GM19324 (cell line): ENCODE measurements around the gene MPRIP.
A peak's percentile ranks its signal among the peaks of the same experiment; 100 is the strongest.

ENCODE experiments used
- ATAC-seq: cut with Tn5 transposase; IDR thresholded peaks from one replicate; pipeline ENCODE4 v1.9.1; 2021; ENCODE audit warnings: mild to moderate bottlenecking, moderate library complexity; ENCODE audit not compliant: unreplicated experiment, low FRiP score

Gene MPRIP

DNA sequence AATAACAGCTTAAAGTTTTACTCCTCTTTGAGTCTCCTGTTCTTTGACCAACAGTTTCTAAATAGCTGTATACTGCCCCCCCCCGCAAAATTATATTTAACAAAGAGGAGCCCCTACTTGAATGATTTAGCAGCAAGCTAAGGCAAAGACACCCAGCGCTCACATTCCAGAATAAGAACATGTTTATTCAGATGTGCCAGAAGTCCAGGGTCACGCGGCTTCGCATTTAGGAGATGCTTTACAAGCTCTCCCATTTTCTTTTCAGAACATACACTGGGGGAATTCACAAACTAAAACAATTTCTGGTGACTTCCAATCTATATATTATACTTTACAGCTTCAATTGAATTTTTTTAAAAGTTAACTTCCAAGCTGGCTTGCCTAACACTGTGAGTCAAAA is 158.6 kb downstream of the MPRIP start:
- ATAC-seq, result no peak

DNA sequence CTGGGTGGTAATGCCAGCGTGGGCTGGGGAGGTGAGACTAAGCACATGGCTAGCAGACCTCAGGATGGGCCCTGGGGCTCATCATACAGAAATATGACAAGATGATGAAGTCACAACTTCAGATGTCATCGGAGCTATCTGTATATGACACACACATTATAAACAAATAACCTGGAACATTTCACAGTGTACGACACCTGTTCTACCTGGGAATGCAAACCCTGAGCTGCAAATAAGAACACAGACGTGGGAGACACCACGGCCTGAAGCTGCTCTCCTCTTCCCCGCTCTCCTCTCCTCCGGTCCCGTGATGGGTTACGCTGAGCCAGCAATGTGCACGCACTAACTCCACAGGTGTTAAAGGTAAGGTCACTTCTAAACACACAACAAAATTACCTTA is 159.0 kb downstream of the MPRIP start:
- ATAC-seq, result no peak

DNA sequence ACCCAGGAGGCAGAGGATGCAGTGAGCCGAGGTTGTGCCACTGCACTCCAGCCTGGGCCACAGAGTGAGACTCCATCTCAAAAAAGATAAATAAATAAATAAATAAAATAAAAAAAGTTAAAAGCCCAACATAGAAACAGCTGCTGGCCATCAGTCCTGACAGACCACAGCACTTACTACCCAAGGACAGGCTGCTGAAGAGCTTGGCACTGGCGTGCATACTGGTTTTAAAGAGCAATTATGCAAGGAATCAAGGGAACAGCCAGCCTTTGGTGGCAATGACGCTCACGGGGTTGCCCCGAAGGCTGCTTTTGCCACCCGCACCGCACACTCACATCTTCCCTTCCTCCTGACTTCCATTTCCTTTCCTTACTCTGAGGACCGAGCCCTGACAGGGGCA is 159.7 kb downstream of the MPRIP start:
- ATAC-seq, result no peak

DNA sequence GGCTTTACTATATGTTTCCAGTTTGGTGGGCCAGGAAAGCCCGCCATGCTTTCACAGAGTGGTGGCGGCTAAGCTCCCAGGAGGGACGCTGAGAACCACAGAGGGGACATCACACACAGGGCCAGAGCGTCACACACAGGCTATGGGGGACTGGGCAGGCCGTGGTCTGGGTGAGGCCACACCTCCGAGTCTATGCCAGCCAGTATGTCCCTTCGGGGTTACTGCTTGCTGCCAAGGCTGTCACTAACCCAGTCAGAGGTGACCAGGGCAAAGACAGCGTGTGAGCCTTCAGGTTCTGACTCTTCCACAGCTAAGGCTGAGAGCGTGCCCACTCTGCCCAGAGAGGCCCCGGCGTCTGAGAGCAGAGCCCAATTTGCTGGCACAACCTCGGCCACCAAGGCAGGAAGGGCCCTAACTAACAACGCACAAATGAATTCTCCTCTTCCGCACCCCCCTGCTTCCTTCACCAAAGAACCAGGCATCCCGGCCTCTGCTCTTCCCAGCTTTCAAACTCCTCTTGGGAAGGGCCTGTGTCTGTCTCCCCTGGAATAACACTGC is 161.0 kb downstream of the MPRIP start:
- ATAC-seq, result no peak

DNA sequence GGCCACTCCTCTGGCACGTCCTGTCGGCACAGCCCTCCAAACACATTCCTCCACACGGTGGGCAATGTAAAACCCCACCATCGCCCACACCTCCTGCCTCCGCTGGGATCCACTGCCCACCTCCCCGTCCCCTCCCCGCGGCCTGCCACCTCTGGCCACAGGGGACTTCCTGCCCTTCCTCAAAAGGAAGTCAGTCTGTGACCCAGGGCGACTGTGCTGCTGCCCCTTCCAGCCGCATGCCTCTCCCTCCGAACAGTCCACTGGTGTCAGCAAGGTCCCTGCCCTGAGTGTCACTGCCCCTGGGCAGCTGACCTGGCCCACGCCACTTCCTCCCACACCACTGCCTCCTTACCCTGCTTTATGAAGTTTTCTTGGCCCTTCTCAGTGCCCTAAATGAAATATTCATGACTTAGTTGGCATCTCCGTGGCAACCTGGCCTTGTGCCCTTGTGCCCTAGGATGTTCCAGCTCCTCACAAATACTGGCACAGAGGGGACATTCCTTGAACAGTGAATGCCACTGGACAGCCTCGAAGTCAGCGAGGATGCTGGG is 161.9 kb downstream of the MPRIP start:
- no peak for ATAC-seq

DNA sequence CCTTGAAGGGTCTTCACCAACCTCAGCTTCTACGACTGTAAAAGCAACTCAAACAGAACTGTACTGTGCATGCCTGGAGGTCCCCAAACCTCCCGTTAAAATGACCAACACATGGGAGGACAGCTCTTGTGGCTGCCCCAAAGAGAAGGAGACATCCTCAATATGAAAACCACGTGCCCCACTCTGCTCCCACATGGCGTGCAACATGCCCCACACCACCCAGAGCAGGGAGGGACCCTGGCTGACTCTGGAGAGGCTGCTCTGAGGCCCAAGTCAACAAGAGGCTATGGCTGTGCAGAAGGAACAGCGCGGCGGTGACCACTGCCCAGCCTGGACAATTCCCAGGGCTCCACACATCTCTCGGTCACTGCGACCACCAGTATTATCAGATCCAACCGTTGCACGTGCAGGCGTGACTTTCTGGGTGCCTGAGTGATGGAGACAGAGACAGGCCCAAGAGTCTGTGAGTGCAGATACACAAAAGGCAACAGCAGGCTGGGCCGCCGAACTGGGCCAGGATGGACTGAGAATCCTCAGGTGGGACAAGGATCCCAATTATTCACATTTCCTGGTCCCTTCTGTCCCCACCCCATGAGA is 162.5 kb downstream of the MPRIP start:
- no peak for ATAC-seq

DNA sequence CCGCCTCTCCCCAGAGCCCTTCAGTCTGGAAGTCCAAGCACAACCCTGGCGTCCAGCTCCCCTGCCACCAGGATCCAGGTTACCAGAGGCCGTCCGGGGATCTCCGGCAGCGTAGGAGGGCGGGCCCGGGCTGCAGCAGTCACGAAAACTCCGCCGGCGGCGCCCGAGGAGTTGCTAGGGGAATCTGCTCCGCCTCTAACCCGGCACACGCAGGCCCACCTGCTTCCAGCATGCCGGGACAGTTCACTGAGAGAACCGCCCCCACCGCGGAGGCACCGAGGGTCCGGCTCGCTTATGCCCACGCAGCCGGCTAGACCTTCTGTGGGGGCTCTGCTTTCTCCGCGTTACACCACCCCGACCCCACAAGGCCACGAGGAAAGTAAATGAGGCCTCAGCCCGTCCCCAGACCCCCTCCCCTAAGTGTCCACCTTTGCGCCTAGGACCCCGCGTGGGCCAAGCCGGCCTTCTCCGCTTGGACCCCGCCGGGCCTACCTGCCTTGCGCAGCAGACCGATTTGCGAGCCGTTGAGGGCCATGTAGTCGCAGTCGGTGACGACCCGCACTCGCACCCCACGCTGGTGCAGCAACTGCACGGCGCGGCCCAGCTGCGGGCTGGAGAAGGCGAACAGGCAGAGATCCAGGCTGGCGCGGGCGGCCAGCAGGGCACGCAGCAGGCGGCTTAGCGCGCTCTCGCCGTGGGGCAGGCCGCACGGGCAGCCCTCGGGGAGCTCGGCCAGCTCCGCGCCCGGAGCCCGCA is 163.3 kb downstream of the MPRIP start:
- ATAC-seq, result peak; percentile 24

DNA sequence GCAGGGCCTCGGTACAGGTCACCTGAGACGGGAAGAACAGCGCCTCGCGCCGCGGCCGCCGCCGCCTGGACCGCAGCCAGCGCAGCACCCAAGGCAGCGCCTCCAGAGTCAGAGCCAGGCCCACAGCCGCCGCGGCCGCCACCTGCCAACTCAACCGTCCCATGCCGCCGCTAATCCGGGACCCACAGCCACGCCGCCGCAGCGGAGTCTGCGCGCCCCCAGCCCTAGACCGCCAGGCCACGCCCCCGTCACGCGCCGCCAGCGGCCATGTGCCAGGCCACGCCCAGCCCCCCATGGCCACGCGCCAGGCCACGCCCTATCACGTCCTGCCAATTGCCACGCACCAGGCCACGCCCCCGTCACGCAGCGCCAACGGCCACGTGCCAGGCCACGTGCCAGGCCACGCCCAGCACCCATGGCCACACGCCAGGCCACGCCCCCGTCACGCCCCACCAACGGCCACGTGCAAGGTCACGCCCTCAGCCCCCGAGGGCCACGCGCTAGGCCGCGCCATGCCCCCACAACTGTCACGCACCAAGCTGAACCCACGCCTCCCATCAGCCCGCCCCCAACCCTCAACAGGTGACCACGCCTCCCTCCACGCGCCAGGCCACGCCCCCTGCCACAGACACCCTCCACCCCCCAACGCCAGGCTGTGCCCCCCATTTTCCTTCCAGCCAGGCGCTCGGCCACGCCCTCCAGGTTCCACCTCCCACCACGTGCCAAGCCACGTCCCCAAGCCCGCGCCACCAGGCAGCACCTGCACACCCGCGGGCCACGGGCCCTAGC is 164.1 kb downstream of the MPRIP start, which contains the start of gene PLD6:
Gene PLD6, minus strand, starts transcription at position 210 of the 789 bp plus-strand sequence. Its CDS starts 47 bp downstream, at position 163.
- peak; percentile 53 for ATAC-seq

DNA sequence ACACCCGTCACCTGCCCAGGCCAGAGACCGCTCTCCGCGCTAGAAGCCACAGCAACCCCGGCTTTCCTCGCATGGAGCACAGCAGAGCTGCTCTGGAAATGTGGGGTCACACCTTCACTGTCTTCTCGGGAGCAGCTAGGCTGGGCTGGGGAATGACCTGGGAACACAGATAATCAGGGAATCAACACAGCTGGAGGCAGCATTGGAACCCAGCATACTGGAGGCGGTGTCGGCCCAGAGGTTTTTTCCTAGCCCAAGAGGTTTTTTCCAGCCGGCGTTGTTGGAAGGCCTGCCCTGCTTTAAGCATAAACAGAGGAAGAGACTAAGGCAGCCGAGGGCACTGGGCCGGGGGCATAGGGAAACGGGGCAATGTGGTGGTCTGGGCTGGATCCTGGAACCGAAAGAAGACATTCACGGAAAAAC is 164.7 kb downstream of the MPRIP start:
- ATAC-seq, result no peak

DNA sequence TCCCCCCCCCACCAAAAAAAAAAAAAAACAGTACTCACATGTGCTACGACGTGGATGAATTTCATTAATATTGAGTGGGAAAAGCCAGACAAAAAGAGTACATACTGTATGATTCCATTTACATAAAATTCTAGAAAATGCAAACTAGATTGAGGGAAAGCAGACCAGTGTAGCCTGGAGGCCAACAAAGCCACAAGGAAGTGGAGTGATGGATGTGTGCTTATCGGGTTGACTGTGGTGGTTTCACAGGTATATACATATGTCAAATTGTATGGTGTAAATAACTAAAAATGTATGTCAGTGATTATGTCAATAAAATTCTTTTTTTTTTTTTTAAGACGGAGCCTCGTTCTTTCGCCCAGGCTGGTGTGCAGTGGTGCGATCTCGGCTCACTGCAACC is 165.7 kb downstream of the MPRIP start:
- ATAC-seq, result no peak

DNA sequence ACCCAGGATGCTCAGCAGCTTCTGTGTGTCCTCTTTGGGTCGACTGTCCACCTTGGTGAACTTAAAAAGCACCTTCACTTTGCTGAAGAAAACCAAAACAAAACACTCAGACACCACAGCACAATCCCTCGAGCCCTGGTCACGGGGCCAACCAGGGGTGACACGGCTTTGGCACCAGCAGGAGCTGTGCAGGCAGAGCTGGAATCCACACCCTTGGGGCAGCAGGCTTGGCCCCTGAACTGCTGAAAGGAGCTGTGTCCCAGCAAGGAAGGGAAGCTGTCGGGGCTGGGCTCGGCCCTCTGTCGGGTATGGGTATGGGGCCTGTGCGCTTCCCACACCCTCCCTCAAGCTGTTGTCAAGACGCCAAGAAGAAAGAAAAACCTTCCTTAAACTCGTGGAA is 171.5 kb downstream of the MPRIP start:
- ATAC-seq, result no peak

DNA sequence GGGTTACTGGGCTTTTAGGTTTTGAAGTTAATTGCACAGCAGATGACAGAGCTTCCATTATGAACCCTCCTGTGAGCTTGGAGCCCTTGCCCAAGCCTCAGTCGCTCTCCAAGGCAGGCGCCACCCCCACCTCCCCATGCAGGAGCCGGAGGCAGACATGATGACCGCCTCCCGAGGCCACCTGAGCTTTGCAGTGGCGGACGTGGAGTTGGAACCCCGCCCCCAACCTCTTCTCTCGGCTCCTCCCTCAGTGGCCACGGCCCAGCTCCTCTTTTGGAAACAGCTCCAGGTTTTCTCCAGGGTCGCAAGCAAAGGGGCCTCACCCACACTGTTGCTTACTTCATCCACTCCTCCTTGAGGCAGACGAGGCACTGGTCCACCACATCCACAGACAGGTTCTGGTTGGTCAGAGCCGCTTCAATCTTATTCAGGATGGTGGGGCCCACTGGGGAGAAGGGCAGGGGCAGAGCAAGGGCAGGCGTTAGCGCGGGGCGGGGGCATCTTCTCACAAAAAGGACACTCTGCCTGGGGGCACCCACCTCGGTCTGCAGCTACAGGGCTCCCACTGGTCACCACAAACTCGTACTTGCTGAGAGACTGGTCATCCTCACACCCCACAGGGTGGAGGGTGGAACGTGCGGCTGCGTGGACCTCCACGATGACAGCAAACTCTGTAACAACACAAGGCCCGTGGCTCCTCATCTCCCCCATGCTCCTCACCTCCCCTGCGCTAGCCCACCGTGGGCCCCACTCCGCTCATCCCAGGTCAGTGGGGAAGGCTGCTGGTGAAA is 172.6 kb downstream of the MPRIP start:
- no peak for ATAC-seq

DNA sequence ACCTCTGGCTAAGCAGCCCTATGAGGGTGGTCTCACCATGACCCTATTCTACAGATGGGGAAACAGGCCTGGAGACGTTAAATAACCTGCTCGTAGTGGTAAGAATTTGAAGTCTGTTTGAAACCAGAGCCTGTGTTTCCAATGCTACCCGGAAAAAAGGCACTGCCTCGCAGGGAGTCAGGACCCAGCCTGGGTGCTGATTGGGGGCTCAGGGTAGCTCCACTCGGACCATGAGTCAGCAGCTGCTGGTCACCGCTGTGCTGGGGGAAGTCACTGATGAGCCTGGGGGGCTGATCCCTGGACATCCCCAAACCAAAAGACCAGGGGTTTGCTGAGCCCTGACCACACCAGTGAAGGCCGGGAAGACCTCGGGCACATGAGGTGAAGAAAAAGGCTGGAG is 173.3 kb downstream of the MPRIP start:
- no peak for ATAC-seq

DNA sequence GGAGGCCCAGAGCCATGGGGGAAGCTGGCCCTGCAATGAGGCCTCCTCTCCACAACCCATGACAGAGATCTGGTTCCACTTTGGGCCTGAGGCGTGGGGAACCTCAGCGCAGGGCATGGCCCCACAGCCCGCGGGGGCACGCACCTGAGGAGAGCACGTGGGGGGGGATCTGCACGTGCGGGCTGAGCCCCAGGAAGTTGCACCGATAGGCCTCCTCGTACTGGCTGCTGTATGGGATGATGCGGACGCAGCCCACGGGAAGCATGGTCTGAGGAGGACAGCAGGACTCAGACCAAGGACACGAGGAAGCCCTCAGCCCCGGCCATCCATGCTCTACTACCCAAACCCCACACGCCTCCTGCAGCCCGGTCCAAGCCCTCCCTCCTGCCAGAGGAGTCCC is 174.0 kb downstream of the MPRIP start:
- ATAC-seq, result no peak

DNA sequence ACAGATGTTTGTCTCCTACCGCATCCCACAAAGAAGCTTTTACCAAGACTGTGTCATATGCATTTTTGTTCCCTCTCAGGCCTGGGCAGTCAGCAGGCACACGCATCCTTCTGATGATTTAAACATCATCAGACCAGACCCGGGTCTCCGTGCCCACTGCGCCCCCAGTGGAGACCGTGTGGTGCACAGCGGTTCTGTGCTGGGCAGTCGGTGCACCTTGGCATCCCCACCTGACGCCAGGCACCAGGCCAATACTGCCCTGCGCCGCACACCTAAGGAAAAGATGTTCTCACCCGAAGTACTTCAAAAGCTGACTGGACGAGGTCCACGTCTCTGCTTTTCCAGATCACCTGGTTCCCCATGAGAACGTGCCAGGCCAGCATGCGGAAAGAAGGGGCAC is 174.5 kb downstream of the MPRIP start:
- no peak for ATAC-seq

DNA sequence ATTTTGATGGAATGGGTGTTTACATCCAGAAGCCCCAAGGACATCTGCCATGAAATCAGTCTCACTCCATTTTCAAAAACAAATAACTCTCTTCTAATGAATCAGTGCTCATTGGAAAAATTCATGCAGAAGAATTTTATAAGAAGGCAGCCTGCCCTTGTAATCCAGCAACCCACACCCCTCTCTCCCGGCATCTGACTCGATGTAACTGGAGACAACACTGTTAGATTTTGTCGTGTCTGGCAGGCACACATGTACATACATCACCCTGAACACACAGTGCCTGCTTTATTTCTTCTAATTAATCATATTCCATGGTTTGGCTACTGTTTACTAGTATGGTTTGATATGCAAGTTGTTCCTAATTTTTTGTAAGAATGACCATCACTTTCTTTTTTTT is 175.7 kb downstream of the MPRIP start:
- ATAC-seq, result no peak

DNA sequence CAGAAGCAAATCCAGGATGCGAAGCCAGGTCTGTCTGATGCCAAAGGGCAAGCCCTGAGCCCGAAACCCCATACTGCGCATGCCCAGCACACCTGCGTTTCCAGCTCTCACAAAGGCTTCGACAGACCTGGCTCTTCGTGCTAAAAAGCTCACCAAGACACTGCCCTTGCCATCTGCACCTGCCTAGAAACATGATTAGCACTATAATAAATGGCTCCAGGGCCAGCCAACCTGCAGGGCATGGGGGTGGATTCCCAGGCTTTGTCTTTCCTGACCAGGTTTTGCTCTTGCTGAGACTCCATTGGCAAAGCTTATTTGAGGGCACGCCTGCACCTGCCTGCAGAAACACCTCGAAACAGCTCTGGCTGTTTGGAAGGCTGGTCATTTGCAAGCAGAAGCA is 178.3 kb downstream of the MPRIP start:
- no peak for ATAC-seq

DNA sequence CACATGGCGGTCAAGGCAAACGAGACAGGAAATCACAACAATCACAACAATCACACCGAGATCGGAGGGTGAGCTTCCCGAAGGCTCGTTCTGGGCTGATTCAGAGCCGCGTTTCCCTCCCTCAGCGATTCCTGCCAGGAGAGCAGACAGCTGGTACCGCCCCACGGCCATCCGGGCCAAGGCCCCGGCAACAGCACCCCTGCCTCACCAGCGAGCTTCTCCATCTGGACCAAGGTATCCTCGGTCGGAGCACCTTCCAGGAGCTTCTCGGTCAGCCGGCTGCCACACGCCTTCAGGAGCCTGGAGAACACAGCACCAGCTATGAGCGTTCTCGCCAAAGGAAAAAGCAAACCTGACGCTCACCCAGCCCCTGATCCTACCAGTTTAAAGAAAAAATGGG is 179.1 kb downstream of the MPRIP start:
- ATAC-seq, result no peak

DNA sequence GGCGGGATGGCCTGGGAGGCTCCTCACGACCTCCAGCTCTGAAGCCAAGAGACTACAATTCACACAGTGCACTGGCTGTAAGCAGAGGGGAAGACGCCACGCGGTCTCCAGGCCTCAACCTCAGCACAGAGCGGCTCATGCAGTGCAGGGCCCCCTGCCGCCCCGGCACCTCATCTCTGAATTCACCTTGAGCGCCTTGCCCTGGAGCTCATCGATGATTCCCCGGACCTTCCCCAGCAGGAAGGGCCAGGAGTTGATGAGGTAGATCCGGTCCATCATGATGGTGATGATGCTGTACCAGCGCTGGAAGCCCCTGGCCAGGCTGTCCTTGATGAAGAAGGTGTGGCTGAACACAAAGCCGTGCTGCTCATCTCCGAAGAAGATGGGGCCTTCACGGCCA is 181.5 kb downstream of the MPRIP start:
- ATAC-seq, result no peak

DNA sequence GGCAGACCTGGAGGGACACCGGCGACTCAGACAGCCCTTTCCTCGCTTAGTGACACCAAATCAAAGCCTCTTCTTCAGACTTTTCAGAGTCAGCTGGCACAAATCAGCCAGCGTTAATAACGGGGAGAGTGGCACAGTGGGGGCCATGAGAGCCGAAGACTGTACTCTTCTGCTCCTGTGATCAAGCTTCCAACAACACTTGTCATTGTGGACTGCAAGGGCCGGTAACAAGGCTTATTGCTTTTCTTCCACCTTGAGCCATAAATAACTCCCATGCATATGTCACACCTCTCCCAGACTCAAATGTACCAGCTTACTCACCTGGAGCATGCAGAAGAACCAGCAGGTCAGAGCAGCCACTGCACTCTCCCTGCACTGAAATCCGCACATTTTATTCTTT is 181.9 kb downstream of the MPRIP start:
- no peak for ATAC-seq
